GM19351 (cell line): ENCODE data around the gene CFAP47.
"Not testable (repeated sequence)": the region's sequence is repeated elsewhere in the genome, so short reads cannot be mapped to it uniquely, and the experiment has no call there.

Source experiments
- ATAC-seq: cut with Tn5 transposase; IDR thresholded peaks from one replicate; pipeline ENCODE4 v1.9.1; 2021; ENCODE audit warnings: mild to moderate bottlenecking, moderate library complexity; ENCODE audit not compliant: unreplicated experiment

The CFAP47 gene, protein sequence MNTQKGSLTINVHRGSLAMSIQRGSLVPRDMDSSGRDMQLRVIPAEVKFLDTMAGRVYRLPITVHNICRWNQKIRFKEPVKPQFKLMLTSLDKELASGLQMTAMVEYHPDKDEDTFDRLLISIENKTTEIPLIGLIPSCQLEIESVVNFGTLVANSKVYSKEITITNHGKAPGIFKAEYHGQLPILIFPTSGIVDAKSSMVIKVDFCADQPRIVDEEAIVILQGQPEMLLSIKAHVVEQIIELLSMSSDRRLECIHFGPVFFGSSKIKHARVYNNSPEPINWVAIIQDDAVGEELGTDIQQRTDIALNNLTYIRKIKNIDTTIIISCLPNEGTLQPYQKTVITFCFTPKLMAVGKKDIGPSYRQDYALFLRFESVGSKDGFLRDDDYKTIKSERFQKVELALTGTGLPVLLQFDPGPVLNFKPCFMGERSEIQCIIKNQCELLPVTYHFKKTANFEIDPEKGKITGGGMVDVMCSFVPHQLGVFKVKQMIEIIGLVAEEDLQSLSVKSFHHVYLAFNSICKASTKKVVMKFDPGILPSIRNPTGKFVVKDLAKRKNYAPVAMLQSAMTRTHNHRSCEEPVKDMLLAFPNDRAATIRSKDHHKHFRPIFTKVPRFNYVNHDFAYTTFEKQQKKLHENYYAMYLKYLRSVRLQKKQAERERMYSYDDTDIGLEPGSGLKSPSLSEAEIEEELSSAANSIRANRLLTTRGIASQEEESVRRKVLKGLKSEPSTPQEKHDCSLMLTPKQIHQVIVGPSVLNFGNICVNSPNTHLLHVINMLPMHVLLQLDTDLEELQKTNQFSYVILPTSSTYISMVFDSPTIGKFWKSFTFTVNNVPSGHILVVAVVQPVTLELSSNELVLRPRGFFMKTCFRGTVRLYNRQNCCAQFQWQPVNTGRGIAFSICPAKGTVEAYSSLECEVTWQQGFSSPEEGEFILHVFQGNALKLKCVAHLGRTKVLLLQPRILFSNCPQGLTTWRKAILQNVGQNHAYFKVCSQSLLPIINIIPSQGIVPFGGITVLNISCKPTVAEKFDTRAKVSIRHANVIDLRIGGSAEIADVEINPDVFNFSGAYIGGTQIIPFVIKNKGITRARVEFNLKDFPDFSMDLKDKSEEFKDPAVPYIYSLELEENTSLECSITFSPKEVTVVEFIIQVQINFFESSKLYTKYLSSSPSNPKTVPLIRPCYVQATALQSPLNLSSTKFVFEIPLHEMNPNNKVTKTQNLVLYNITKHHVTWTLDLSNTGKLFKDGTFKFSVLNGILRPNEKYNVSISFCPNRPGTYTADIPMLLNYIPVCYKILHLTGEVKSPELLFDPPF (N-terminal part only)

DNA sequence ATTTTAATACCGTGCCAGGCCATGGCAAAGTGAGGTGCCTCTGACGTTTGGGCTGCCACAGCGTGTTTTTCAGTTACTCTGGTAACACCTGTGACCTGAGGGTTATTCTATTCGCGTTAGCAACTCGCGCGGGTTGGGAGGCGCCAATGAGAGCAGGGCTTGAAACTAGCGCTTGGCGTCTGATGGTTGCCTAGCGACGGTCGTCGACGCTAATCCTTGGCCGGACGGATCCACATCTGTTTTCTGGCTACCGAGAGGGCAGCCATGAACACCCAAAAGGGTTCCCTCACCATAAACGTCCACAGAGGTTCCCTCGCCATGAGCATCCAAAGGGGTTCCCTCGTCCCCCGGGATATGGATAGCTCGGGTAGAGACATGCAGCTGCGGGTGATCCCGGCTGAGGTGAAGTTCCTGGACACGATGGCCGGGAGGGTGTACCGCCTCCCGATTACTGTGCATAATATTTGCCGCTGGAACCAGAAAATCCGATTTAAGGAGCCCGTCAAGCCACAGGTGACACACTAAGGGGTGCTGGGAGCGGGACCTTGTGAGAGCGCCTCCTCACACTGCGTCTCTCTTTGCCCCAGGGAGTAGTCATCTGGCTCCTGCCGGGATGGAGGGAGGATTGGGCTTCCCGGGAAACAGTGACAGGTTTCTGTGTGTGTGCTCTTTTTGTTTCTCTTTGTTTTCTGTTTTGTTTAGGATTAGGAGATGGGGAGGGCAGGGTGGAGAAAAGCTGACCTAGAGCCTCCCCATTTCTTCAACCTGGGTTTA, at the start of gene CFAP47:
CFAP47 (plus strand) TSS at position 199 of the 774 bp plus-strand sequence; CDS start at position 265, 66 bp downstream.
- no peak for ATAC-seq

- ATAC-seq = no peak
Measured at GRCh38 chrX:35880601-35881000, 38.9 kb upstream of the CFAP47 start.

DNA sequence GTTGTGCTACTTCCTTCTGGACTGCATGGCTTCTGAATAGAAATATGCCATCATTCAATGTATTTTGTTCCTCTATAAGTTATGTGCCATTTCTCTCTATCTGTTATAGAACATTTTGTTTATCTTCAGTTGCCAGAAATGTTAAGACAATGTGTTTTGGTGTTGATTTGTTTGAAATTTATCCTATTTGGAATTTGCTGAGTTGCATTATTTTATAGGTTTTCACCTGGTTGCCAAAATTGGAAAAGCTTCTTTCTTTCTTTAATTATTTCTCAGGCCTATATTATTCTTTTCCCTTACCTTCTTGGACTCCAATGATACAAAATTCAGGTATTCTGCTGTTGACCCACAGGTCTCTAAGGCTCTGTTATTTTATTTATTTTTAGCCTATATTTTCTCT, 33.4 kb upstream of the CFAP47 start:
- ATAC-seq = no peak

GRCh38 chrX:35890699-35891098, 28.8 kb upstream of the CFAP47 start:
- ATAC-seq = peak; percentile 75

DNA sequence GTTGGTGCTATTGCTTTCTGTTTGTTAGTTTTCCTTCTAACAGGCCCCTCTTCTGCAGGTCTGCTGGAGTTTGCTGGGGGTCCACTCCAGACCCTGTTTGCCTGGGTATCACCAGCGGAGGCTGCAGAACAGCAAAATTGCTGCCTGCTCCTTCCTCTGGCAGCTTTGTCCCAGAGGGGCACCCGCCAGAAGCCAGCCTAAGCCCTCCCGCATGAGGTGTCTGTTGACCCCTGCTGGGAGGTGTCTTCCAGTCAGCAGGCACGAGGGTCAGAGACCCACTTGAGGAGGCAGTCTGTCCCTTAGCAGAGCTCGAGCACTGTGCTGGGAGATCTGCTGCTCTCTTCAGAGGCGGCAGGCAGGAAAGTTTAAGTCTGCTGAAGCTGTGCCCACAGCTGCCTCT, 67.3 kb downstream of the CFAP47 start:
- ATAC-seq = not testable (repeated sequence)

- no peak for ATAC-seq
Measured at GRCh38 chrX:36007207-36007606, 87.7 kb downstream of the CFAP47 start.

DNA sequence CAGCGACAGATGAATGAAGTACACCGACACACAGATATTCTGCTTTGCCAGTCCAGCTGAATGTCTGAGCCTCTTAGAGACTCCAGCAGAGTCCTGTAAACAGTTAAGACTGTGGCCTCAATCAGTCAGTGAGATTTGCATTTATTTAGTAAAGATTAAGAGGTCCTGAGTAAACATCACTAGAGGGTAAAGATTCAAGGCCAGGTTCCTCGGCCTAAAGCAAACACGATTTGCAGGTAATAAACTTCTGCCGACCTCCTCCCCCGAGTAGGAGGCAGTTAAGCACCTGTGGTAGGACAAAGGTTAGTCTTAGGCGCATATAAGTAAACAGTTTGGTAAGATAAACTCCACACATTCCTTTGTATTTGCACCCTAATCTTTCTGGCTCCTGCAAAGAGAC, 99.6 kb downstream of the CFAP47 start:
- no peak for ATAC-seq

GRCh38 chrX:36035550-36035949, 116.0 kb downstream of the CFAP47 start:
- no peak for ATAC-seq

DNA sequence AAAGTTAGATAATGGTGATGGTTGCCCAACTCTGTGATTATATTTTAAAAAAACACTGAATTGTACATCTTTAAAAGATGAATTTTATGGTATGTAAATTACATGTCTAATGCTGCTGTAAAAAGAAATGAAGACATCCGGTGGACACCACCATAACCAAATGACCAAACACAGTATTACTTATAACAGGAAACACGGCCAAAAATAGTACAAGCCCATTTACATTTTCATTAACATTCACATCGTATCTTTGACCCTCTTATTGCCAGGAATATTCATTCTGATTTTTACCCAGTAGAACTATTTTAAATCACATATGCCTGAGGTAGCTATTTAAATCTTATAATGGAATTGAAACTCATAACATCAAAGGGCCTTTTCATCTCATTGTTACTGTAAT, 143.2 kb downstream of the CFAP47 start:
- ATAC-seq = no peak

- ATAC-seq = no peak
Measured at GRCh38 chrX:36071061-36071460, 151.5 kb downstream of the CFAP47 start.

- ATAC-seq = not testable (repeated sequence)
Measured at GRCh38 chrX:36075009-36075408, 155.5 kb downstream of the CFAP47 start.

DNA sequence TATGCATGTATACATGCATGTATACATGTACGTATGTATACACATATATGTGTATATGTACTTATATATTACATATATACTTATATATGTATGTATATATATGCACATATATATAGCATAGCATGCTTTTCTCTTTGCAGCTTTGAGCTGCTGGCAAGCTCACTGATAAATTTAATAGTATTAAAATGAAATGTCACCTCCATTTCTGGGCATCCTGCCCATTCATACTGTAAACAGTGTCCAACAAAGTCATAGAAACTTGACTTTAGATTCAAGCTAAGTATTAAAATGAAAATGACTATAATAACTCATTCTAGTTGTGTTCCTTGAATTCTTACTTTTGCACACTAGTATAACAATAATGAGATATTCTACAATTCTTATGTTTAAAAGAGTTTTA, 163.7 kb downstream of the CFAP47 start:
- ATAC-seq = no peak

DNA sequence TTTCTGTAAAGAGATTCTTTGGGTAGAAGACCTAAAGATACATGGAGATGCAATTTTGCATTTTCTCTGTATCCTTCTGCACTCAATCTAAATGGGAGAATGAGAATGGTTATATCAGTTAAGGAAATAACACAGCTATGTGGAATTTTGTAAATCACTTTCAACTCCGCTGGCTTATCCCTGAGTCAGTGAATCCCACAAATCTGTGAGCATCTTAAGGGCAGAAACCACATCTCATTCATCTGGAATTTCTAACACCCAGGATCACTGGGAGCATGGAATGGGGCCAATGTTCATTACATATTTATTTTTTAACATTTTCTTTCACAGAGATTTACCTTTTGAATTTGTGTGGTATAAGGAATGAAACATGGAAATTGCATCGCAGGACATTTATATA, 167.8 kb downstream of the CFAP47 start:
- ATAC-seq = no peak

DNA sequence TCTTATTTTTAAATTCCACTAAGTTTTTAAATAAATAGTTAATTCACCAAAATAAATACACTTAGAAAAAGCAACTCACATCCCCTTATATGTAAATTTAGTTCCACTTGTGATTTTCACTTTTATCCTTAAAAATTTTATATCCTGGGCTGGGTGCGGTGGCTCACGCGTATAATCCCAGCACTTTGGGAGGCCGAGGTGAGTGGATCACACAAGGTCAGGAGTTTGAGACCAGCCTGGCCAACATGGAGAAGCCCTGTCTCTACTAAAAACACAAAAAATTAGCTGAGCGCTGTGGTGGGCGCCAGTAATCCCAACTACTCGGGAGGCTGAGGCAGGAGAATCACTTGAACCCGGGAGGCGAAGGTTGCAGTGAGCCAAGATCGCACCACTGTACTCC, 169.4 kb downstream of the CFAP47 start:
- not testable (repeated sequence) for ATAC-seq

- ATAC-seq = no peak
Measured at GRCh38 chrX:36102425-36102824, 182.9 kb downstream of the CFAP47 start.

DNA sequence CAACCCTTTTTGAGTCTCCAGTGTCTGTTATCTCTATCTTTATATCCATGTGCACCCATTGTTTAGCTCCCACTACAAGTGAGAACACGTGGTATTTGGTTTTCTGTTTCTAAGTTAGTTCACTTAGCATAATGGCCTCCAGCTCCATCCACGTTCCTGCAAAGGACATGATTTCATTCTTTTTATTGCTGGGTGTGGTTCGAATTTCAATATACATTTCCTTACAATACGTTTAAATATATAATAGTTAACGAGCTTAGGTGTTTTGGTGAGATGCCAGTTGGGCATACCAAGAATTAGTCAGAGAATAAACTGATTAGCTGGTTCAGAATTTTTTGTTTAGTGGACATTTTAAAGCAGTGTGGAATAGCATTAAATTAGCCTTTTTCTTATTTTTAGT, 196.7 kb downstream of the CFAP47 start:
- ATAC-seq = no peak

GRCh38 chrX:36159254-36159653, 239.7 kb downstream of the CFAP47 start:
- no peak for ATAC-seq

DNA sequence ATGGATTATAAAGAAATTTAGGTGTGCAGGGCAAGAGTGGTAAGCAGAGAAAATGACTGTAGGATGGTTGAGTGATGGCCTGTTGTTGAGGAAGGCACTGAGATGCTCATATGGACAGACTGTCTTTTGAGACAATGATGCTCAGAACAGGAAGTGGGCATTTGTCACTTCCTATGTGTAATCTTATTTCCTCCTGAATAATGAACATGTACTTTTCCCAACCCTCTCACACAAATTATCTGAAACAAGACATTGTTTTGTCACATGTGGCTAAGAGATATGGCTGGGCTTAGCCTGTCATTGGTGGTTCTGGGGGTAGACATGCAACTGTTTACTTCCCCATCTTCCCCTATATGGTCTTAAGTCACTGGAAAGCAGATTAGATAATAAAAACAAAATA, 240.5 kb downstream of the CFAP47 start:
- ATAC-seq = no peak

DNA sequence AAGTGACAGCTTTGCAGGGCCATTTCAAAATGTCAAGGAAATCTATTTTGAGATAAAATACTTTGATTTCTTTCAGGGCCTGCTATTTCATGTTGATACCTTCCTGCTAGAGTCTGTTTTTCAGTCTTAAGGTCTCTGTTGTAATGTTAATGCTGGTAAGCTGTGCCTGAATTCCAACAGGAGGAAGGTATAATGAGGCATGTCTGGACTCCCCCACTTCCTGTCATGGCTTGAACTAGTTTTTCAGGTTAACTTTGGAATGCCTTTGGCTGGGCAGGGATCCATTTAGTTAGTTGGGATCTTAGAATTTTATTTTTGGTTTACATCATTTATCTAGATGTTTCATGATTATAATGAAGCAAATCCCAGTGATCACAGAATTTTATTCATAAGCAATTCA, 279.0 kb downstream of the CFAP47 start:
- ATAC-seq = no peak

- ATAC-seq = no peak
Measured at GRCh38 chrX:36199928-36200327, 280.4 kb downstream of the CFAP47 start.
